A204.1 (cell line): ENCODE results near the gene BMPR2.

Source experiments
- FAIRE-seq: peaks from 2 replicates; lab custom pipeline; 2012; peaks lifted over from hg19 to GRCh38; lab: Jason Lieb, UNC

BMPR2 gene

DNA sequence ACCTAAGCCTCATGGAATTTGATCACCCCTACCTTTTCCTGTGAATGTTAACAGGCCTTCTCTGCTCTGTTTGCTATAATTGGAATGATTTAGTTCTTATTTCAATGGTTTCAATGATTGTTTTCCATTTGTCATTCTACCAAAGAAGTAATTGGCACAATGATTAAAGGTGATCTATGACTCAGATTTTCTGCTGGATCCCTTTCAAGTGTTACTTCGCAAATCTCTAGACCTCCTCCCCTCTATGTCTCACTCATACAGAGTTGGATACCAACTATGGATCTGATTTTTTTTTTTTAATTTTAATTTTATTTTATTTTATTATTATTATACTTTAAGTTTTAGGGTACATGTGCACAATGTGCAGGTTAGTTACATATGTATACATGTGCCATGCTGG is 229.0 kb downstream of the BMPR2 start:
- no peak for FAIRE-seq

DNA sequence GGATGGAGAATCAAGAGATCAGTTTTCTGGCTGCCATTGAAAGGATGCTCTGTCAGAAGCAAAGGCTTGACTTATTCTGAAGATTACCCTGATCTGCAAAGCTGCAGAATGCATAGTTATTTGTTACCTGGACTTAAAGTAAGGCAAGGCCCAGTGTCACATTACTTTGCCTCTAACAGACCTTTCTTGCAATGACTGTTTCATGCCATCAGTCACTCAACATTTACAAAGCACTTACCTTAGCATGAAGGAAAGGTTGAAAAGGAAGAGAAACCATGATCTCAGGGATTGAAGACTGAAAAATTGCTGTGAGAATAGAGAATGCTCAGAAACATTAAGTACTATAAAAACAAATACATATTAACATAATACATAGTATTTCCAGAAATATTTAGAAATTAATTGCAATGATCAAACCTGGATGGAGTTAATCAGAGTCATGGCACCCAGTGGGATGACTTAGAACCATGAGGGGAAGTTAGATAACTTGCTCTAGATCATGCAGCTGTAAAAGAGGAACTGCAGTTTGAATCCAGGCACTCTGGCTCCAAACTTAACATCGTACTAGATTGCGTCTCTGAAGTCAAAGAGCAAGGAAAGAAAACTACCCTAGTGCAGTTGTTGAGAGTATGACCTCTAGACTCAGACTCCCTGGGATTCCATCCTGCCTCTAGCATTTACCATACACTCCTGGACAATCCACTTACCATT is 232.2 kb downstream of the BMPR2 start:
- no peak for FAIRE-seq

DNA sequence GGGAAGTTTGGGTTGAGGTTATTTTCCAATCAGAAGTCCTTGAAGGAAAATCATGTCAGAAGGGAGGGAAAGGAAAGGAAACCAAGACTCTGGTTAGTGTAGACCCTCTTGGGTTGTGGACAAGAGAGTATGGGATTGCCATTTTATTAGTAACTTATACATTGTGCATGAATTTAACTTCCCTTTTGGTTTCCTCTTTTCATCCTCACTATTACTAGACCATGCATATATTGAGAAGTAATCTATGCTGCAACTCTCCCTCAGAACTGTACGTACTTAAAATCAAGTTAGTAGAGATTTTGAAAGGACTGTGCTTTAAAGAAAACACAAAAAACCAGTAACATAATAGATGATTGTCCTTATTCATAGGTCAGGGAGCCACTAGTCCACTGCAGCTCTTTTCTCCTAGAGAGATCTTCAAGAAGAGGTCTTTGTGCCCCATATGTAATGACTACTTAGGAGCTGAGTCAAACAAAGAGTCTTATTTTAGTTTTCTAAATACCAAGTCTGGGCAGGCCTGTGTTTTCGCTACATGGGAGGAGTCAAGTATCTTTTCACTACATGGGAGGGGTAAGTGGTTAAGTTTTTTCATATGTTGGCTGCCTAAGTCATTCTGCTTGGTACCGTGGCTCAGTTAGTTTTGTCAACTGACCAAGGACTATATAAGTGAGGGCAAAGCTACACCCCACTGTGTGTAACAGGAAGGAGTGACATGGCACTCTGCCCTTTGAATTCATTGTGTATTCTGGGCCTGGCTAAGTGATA is 233.4 kb downstream of the BMPR2 start:
- no peak for FAIRE-seq

DNA sequence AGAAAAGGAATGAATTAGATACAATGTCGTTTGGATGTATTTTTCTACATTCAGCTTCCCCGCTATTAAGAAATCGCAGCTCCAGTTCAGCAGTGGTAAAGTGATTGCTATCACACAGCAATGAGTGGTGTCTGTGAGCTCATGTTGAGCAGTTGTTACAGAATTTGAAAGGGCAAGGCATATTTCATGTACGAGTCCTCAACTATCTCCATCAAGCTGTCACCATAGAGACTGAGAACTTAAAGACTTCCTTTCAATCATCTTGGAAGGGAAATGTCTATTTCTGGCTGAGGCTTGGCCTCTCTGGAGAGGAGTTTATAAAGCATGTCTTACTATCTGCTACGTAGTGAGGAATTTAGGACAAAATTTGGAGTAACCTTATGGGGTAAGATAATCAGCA is 234.3 kb downstream of the BMPR2 start:
- no peak for FAIRE-seq

DNA sequence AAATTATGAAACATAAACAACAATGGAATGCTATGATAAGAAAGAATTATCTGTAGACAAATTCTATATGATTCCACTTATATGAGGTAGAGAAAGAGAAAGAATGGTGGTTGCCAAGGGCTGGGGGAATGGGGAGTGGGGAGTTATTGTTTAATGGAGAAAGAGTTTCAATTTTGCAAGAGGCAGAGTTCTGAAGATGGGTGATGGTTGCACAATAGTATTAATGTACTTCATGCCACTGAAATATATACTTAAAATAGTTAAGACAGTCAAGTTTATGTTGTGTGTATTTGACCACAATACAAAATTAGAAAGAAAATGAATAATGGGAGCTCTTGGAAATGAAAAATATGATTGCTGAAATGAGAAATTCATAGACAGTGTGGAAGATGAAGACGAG is 236.0 kb downstream of the BMPR2 start:
- FAIRE-seq: no peak

DNA sequence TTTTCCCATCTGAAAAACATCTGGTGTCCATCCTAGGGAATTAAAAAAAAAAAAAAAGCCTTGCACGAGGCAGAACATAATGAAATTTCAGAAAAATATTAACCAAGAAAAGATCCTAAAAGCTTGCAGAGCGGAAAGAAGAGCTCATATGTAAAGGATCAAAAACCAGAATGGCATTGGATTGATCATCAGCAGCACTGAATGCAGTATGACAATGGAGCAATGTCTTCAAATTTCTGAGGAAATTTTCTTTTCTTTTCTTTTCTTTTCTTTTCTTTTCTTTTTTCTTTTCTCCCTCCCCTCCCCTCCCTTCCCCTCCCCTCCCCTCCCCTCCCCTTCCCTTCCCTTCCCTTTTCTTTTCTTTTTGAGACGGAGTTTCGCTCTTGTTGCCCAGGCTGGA is 237.4 kb downstream of the BMPR2 start:
- no peak for FAIRE-seq
